GM19025 (cell line): Measurements from ENCODE around the gene KLF4.
"Not testable (repeated sequence)": the region's sequence is repeated elsewhere in the genome, so short reads cannot be mapped to it uniquely, and the experiment has no call there.

Experiments
- ATAC-seq: cut with Tn5 transposase; IDR thresholded peaks from one replicate; pipeline ENCODE4 v1.9.1; 2021; ENCODE audit warnings: mild to moderate bottlenecking, low read depth, moderate library complexity; ENCODE audit not compliant: unreplicated experiment

Gene KLF4

DNA sequence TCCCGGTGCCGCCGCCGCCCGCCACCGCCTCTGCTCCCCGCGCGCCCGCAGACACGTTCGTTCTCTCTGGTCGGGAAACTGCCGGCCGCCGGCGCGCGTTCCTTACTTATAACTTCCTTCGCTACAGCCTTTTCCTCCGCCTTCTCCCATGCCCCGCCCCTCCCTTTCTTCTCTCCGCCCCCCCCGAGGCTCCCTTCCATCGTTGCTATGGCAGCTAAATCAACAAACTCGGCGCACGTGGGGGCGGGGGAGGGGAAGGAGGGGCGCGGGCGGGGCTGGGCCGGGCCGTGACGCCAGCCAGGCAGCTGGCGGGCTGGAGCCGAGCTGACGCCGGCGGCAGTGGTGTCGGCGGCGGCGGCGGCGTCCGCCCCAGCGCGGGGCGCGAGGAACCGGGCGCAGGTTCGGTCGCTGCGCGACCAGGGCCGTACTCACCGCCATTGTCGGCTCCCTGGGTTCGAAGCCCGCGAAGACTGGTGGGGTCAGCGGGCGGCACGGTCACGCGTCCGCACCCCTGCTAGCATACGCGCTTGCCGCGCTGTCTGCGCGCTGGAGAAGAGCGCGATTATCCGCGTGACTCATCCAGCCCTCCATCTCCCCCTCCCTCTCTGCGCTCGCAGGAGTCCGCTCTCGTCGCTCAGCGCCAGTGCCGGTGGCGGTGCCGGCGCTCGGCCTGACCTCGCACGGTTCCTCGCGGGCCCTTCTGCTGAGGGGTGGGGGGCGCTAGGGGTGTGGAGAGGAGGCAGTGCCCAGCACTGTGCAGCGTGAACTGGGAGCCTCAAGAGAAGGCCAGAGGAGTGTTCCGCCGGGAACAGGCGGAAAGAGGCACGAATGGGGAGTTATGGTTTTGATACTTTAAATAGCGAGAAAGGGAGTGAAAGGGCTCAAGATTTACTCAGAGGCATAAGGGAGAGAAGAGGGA, at the start of gene KLF4:
Gene KLF4 (minus strand): TSS at position 83 of the 919 bp plus-strand sequence. CDS start 597 bp downstream, outside the sequence.
- ATAC-seq, result peak; percentile 67

DNA sequence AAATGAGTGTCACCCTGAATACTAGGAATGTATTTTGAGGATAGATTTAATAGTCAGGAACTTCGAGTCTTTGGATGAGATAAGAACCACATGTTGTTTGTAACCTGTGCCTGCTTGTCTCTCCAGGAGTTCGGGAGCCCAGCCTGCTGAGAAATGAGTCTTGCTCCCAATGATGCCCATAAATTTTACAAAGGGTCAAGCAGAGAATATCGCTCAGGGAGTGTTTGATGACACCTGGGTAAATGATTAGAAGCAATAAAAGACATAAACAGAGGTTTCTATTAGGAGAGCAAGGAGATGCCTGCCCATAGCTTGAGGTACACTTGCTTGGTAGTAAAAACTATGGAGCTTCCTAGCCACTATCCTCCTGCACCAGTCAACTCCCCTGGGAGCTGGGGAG, 46.9 kb upstream of the KLF4 start:
- ATAC-seq, result no peak

DNA sequence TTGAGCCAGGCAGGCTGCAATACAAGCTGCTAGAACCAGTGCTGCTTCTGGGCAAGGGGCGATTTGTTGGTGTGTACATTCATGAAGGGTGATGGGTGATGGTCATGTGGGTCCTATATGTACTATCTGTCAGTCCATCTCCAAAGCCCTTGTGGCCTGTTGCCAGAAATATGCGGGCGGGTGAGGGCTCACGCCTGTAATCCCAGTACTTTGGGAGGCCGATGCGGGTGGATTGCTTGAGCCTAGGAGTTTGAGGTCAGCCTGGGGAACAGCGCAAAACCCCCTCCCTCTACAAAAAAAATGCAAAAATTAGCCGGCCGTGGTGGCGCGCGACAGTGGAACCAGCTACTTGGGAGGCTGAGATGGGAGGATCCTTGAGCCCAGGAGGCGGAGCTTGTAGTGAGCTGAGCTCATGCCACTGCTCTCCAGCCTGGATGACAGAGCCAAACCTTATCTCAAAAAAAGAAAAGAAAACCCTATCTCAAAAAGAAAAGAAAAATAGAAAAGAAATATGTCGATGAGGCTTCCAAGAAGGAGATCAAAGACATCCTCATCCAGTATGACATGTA, 45.0 kb upstream of the KLF4 start:
- no peak for ATAC-seq

GRCh38 chr9:107530679-107531078, 41.1 kb upstream of the KLF4 start:
- no peak for ATAC-seq

GRCh38 chr9:107528686-107529085, 39.1 kb upstream of the KLF4 start:
- no peak for ATAC-seq

- ATAC-seq, result no peak
Observed at GRCh38 chr9:107523539-107523938, 34.0 kb upstream of the KLF4 start.

- ATAC-seq, result no peak
Observed at GRCh38 chr9:107520186-107520585, 30.6 kb upstream of the KLF4 start.

DNA sequence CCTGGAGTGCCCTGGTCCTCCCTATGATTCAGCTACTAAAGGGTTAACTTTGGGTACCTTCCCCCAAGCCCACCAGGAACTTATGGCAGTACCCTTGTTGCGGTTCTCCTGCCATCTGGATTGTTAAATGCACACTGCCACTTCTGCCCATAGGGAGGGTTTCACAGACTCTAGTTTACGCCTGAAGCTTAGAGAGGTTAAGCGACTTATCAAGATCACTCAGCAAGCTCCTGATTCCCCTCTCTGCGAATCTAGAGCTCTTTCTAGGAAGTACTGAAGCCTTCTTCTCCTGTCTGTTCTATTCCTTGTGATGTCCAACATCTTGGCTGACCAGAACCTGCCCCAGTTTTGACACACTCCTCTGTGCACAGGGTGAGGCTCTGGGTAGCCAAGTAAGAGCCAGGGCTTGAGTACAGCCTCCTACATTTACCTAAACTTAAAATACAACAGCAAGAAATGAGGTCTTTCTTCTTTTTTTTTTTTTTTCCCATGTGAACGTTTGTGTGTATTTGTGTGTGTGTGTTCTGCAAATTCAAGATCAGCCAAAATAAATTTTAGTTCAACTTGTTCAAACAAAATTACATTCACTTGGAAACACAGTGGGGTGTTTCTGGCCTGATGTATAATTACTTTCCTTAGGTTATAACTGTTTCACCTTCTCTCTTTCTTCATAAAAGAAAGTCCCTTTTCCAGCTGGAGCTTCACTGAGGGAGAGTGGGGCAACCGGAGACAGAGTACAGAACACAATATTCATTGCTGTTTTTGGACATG, 28.7 kb upstream of the KLF4 start:
- no peak for ATAC-seq

GRCh38 chr9:107513464-107514100, 24.0 kb upstream of the KLF4 start:
- no peak for ATAC-seq

GRCh38 chr9:107504585-107505455, 15.3 kb upstream of the KLF4 start:
- ATAC-seq, result no peak

DNA sequence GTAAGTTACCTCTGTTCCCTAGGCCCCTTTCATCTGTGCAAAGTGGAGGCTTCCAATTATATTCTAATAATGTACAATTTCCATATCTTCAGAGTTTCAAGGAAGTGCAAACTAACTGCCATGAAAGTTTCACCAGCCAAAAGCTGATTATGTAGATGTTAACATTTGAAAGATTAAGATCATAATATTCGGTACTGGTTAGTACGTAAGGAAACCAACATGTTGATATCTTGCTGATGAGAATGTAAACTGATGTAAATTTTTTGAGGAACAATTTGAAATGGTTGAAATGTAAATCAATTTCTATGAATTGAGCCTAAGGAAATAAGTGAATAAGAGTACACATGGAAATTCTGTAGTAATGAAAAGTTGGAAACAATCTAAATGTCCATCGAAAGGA, 12.9 kb upstream of the KLF4 start:
- no peak for ATAC-seq

DNA sequence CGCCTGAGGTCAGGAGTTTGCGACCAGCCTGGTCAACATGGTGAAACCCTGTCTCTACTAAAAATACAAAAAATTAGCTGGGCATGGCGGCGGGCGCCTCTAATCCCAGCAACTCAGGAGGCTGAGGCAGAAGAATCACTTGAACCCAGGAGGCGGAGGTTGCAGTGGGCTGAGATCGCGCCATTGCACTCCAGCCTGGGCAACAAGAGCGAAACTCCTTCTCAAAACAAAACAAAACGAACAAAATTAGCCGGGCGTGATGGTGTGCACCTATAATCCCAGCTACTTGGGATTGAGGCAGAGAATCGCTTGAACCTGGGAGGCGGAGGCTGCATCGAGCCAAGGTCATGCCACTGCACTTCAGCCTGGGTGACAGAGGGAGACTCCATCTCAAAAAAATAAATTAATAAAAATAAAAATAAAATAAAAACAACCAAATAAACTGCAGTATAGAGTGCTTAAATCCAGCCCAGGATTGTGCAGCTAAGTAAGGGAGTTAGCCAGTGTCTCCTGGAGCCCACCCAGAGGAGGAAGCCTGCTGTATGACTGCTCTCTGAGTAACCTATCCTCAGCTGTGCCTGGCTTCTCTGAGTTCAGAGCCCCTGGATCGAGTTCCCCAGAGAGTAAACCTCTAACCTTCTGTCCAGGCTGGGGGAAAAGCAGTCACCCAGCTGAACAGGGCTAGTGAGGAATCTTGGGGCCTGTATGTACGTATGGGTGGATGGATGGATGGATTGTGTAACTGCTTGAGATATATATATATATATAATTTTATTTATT, 11.0 kb upstream of the KLF4 start:
- not testable (repeated sequence) for ATAC-seq

GRCh38 chr9:107496976-107497375, 7.4 kb upstream of the KLF4 start:
- no peak for ATAC-seq

DNA sequence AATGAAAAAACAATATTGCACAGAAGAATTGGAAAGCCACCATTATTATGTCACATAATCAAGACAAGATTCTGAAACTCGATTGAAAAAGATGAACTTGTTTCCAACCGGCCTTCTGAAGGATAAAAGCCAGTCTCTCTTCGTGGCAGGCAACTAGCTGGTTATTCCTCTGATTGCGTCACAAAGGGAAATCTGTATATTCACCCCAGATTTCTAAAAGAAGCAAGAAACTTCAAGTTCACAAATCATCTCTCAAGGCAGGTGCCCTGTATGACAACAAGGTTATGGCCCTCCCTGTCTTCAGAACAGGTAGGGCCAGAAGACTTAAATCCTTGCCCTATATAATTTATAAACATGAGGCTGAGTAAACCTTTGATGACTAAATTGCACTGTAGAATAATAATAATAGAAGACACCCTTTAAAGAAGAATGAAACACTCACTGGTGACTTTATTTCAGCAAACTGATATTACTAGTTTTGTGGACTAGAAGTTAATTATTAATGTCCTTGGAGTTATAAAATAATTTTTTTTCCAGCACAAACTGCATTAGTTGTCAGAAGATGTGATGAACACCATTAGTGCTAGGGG, 2.9 kb upstream of the KLF4 start:
- ATAC-seq, result no peak

- ATAC-seq, result no peak
Observed at GRCh38 chr9:107491081-107492053, 1.8 kb upstream of the KLF4 start.

- not testable (repeated sequence) for ATAC-seq
Observed at GRCh38 chr9:107490606-107490970, 1.0 kb upstream of the KLF4 start.

GRCh38 chr9:107489144-107489673, 360 bp downstream of the KLF4 start:
- peak; percentile 10 for ATAC-seq
